ENCODE results near the gene DCAF15. TPM values are rescaled to one million over a fixed set of nuclear protein-coding genes. Genes with fewer than 3 reads are reported as not detected.

DCAF15 gene
- total and polyA plus RNA-seq, 2 donors from 2014 or later: 21.9 to 35.5 TPM

DNA sequence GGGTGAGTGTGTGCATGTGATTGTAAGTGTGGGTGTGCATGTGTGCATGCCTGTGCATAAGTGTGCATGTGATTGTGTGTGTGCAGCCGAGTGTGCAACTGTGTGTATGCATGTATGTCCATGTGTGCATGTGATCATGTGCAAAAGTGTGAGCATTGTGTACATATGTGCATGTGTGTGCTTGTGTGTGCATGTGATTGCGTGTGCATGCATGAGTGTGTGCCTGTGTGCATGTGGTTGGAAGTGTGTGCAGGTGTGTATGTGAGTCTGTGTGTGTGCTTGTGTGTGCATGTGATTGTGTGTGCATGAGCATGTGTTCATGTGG, 17.6 kb upstream of the DCAF15 start:
- Histone ChIP-seq H3K27ac (ENCODE audit: low read depth in 2 of 2, low read length in 2 of 2) (no peak overlapping the region), H3K4me3 (ENCODE audit: low read length in 3 of 3) (no peak overlapping the region), H3K9me3 (ENCODE audit: control insufficient read depth in 2 of 3, insufficient read depth in 1 of 3, low read length in 3 of 3) (no peaks in the 10 kb centered on the region), H3K36me3 (ENCODE audit: control insufficient read depth in 2 of 3, insufficient read depth in 3 of 3, low read length in 3 of 3) (peaks cover 0 to 2% (median 0%) of the 10 kb centered on the region in 3 donors), H3K9ac (ENCODE audit: low read length in 3 of 3) (no peak overlapping the region), H3K27me3 (ENCODE audit: control insufficient read depth, insufficient read depth, low read length) (no peaks in the 10 kb centered on the region), H3K4me1 (ENCODE audit: control insufficient read depth in 2 of 3, insufficient read depth in 2 of 3, low read depth in 1 of 3, low read length in 3 of 3) (no peaks in the 10 kb centered on the region)
- TF ChIP-seq, protein P1, sequence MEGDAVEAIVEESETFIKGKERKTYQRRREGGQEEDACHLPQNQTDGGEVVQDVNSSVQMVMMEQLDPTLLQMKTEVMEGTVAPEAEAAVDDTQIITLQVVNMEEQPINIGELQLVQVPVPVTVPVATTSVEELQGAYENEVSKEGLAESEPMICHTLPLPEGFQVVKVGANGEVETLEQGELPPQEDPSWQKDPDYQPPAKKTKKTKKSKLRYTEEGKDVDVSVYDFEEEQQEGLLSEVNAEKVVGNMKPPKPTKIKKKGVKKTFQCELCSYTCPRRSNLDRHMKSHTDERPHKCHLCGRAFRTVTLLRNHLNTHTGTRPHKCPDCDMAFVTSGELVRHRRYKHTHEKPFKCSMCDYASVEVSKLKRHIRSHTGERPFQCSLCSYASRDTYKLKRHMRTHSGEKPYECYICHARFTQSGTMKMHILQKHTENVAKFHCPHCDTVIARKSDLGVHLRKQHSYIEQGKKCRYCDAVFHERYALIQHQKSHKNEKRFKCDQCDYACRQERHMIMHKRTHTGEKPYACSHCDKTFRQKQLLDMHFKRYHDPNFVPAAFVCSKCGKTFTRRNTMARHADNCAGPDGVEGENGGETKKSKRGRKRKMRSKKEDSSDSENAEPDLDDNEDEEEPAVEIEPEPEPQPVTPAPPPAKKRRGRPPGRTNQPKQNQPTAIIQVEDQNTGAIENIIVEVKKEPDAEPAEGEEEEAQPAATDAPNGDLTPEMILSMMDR (IDR thresholded peaks at IDR 0.05; ENCODE audit: borderline replicate concordance, extremely low read depth, insufficient read depth): no peak
- no peak for FAIRE-seq
- intact Hi-C loops (cut with DNase I): no loop called here
- peak in 1 of 5 donors; percentile 24 for DNase-seq

DNA sequence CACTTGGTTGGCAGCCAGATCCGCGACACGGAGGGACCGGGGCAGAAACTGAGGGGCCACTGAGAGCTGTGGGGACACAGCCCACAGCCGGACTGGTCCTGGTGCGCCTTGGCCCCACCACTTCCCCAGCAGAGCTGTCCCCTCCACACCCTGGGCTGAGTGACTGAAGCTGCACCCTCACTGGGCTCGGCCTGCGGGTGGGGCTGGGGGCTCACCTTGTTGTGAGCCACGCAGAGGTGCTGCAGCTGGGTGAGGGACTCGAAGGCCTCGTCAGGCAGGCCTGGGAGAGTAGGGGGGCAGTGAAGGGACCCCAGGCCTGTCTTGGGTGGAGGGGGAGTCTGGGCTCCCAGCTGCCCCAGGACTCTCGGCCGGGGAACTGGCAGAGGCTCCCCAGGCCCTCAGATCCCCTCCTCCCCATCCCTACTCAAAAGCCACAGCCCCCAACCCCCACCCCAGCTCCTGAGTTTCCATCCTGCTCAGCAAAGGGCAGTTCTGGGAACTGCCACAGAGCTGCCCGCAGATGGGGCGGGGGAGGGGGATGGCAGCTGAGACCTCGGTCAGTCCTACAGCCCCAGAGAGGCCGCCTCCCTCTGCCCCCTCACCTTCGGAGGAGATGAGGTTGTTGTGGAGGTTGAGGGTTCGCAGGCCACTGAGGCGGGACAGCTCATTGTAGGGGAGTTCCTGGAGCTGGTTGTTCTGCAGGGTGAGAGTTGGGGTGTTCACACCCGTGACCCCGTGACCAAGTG, 16.4 kb upstream of the DCAF15 start:
- TF ChIP-seq, protein P1 (IDR thresholded peaks at IDR 0.05; ENCODE audit: borderline replicate concordance, extremely low read depth, insufficient read depth): no peak
- Histone ChIP-seq H3K27ac (ENCODE audit: low read depth in 2 of 2, low read length in 2 of 2) (no peak overlapping the region), H3K27me3 (ENCODE audit: control insufficient read depth, insufficient read depth, low read length) (no peaks in the 10 kb centered on the region), H3K9me3 (ENCODE audit: control insufficient read depth in 2 of 3, insufficient read depth in 1 of 3, low read length in 3 of 3) (no peaks in the 10 kb centered on the region), H3K9ac (ENCODE audit: low read length in 3 of 3) (no peak overlapping the region), H3K4me3 (ENCODE audit: low read length in 3 of 3) (no peak overlapping the region), H3K36me3 (ENCODE audit: control insufficient read depth in 2 of 3, insufficient read depth in 3 of 3, low read length in 3 of 3) (peaks cover 0 to 2% (median 0%) of the 10 kb centered on the region in 3 donors), H3K4me1 (ENCODE audit: control insufficient read depth in 2 of 3, insufficient read depth in 2 of 3, low read depth in 1 of 3, low read length in 3 of 3) (no peaks in the 10 kb centered on the region)
- FAIRE-seq (no peak), DNase-seq (peak in 3 of 5 donors; percentile 38 to 66 (median 59))
- intact Hi-C loops (cut with DNase I): no loop called here

DNA sequence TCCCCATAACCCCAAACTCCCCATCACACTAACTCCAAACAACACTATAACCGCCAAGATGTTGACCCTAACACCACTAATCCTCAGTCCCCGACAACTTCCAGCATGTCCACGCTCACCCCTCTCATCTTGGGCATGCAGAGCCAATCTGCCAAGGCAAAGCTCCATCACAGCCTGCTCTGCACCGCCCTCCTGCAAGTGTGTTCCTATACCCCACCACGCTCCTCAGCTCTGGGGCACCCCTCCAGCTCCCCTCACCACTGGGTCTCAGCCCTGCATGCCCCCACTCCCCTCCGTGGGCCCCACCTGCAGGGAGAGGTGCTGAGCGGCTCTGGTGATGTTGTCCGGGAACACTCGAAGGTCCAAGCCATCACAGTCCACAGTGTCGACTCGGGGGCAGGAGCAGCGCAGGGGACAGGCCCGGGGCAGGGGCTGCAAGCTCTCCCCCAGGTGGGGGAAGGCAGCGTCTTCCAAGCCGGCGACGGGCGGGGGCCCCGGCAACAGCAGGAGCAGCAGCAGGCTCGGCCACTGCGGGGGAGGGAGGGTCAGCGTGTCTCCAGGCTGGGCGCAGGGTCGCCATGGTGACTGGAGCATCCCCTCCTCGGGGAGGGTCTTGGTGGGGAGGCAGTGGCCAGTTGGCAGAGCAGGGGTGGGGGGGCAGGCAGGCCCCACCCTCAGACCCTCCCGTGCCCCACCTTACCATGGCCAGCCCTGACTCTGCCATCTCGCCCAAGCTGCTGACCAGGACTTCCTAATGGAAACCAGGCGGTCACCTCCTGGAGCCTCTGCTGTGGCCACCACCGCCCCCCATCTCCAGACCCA, 14.6 kb upstream of the DCAF15 start:
- Histone ChIP-seq H3K4me3 (ENCODE audit: low read length in 3 of 3) (no peak overlapping the region), H3K4me1 (ENCODE audit: control insufficient read depth in 2 of 3, insufficient read depth in 2 of 3, low read depth in 1 of 3, low read length in 3 of 3) (no peaks in the 10 kb centered on the region), H3K9me3 (ENCODE audit: control insufficient read depth in 2 of 3, insufficient read depth in 1 of 3, low read length in 3 of 3) (no peaks in the 10 kb centered on the region), H3K36me3 (ENCODE audit: control insufficient read depth in 2 of 3, insufficient read depth in 3 of 3, low read length in 3 of 3) (peaks cover 0 to 2% (median 0%) of the 10 kb centered on the region in 3 donors), H3K9ac (ENCODE audit: low read length in 3 of 3) (no peak overlapping the region), H3K27ac (ENCODE audit: low read depth in 2 of 2, low read length in 2 of 2) (no peak overlapping the region), H3K27me3 (ENCODE audit: control insufficient read depth, insufficient read depth, low read length) (no peaks in the 10 kb centered on the region)
- FAIRE-seq (no peak), DNase-seq (peak; percentile 51 to 82 (median 68))
- intact Hi-C loops (cut with DNase I): no loop called here
- TF ChIP-seq, protein P1 (IDR thresholded peaks at IDR 0.05; ENCODE audit: borderline replicate concordance, extremely low read depth, insufficient read depth): no peak

Measured in kidney (tissue), 14 donors.